Measurements from ENCODE around the gene EHD4.
A peak's percentile ranks its signal among the peaks of the same experiment; 100 is the strongest.

The EHD4 gene

DNA sequence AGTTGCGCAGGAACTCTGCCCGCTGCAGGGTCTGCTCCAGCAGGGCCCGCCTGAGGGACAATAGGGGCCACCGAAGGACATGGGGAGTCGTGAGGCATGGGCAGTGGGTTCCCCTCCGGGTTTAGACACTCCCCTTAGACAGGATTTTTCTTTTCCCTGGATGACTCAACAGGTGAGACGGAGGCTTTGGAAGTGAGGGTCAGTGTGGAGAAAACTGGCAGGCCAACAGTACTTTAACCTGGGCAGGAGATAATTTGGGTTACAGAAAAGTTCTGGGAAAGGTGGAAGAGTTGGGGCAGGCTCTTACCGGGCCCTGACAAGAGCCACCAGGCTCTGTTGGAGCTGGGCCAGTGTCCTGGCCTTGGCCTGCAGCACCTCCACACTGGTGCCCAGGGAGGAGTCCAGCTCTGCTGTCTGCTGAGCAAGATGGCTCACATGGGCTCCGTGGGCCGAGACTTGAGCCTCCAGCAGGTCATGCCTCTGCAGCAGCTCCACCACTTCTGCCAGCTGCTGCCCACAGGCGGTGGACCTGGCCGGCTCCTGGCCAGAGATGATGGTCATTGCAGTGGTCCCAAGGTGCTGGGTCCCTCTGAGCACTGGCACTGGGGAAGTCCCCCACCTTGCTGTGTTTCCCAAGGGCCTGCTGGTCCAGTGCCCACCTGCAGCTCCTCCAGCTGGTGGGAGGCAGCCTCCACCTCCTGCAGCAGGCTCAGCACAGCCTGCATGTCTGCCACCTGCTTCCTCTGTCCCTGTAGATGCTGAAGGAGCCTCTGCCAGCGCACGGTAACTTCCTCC lies 89.5 kb downstream of the EHD4 start:
- Histone ChIP-seq H3K27me3 (ENCODE audit: control insufficient read depth, insufficient read depth, low read length) (peaks cover 28% of the 10 kb centered on the region), H3K9ac (ENCODE audit: low read depth, low read length) (no peak overlapping the region), H3K9me3 (ENCODE audit: control insufficient read depth, insufficient read depth, low read length) (no peaks in the 10 kb centered on the region), H3K4me1 (ENCODE audit: control insufficient read depth, insufficient read depth, low read length) (no peaks in the 10 kb centered on the region), H3K4me3 (ENCODE audit: low read depth, low read length) (peak overlapping the region; percentile 37), H3K36me3 (ENCODE audit: control insufficient read depth, insufficient read depth, low read length) (no peaks in the 10 kb centered on the region)

DNA sequence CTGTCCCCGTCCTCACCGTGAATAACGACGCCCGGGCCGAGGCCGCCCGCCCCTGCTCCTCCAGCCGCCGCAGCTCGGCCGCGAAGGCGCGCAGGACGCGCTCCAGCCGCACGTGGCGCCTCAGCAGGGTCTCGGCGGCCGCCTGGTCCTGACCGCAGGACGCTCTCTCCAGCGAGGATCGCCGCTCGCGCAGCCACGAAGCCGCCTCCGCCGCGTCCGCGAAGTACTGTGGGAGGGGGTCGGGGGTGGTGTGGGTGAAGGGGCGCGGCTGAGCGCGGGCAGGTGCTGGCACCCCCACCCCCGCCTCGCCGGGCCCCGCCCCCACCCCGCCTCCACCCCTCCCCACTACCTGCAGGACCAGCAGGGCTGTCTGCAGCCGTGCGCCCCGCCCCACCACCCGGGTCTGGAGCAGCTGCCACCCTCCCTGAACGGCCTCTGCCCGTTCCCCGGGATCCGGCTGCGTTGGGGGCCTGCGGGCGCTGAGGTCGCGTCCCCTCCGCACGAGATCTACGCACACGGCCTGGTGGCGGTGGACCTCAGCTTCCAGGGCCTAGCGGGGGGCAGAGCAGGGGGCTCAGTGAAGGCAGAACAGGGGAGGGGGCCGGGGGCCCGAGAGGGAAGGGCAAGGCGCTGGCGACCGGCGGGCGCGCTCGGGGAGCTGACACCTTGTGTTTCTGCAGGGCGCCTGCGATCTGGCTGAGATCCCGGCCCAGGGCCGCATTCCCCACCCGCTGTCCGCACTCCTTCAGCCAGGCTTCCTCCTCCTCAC lies 90.3 kb downstream of the EHD4 start:
- Histone ChIP-seq H3K4me3 (ENCODE audit: low read depth, low read length) (peak overlapping the region; percentile 37), H3K4me1 (ENCODE audit: control insufficient read depth, insufficient read depth, low read length) (no peaks in the 10 kb centered on the region), H3K36me3 (ENCODE audit: control insufficient read depth, insufficient read depth, low read length) (no peaks in the 10 kb centered on the region), H3K27me3 (ENCODE audit: control insufficient read depth, insufficient read depth, low read length) (peaks cover 28% of the 10 kb centered on the region), H3K9ac (ENCODE audit: low read depth, low read length) (no peak overlapping the region), H3K9me3 (ENCODE audit: control insufficient read depth, insufficient read depth, low read length) (no peaks in the 10 kb centered on the region)

DNA sequence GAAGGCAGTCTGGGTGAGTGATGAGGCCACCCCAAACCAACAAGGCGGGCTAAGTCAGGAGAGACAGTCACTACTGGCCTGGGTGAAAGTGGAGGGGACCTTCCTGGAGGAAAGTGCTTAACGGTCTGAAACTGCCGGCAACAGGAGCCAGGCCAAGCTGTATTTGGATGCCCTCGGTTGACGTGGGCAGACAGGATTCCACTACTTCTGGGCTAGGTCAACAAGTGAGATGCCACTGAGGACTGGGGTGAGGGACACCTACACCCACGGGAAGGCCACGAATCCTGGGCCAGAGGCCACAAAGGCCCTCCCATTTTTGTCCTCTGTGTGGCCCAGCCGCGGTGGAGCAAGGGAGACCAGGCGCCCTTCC lies 90.8 kb downstream of the EHD4 start:
- Histone ChIP-seq H3K36me3 (ENCODE audit: control insufficient read depth, insufficient read depth, low read length) (no peaks in the 10 kb centered on the region), H3K9ac (ENCODE audit: low read depth, low read length) (no peak overlapping the region), H3K9me3 (ENCODE audit: control insufficient read depth, insufficient read depth, low read length) (no peaks in the 10 kb centered on the region), H3K27me3 (ENCODE audit: control insufficient read depth, insufficient read depth, low read length) (peaks cover 28% of the 10 kb centered on the region), H3K4me3 (ENCODE audit: low read depth, low read length) (no peak overlapping the region), H3K4me1 (ENCODE audit: control insufficient read depth, insufficient read depth, low read length) (no peaks in the 10 kb centered on the region)

DNA sequence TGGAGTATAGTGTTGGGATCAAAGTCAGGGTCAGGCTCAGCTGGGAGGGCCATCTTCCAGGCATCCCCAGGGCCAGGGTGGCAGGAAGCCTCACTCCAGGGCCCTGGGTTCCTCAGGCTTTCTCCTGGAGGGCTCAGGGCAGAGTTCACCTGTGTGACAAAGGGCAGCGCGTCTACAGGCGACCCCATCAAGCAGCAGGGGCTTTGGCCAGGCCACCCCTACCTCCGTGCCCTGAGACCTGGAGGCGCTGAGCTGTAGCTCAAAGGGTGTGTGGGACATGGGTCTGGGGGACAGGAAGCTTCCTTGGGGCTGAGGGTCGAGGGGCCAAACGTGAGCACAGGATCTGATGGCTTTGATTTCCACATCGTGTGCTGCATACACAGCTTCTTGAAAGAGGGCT lies 91.3 kb downstream of the EHD4 start:
- Histone ChIP-seq H3K4me1 (ENCODE audit: control insufficient read depth, insufficient read depth, low read length) (no peaks in the 10 kb centered on the region), H3K9ac (ENCODE audit: low read depth, low read length) (no peak overlapping the region), H3K4me3 (ENCODE audit: low read depth, low read length) (no peak overlapping the region), H3K9me3 (ENCODE audit: control insufficient read depth, insufficient read depth, low read length) (no peaks in the 10 kb centered on the region), H3K27me3 (ENCODE audit: control insufficient read depth, insufficient read depth, low read length) (peaks cover 28% of the 10 kb centered on the region), H3K36me3 (ENCODE audit: control insufficient read depth, insufficient read depth, low read length) (no peaks in the 10 kb centered on the region)

DNA sequence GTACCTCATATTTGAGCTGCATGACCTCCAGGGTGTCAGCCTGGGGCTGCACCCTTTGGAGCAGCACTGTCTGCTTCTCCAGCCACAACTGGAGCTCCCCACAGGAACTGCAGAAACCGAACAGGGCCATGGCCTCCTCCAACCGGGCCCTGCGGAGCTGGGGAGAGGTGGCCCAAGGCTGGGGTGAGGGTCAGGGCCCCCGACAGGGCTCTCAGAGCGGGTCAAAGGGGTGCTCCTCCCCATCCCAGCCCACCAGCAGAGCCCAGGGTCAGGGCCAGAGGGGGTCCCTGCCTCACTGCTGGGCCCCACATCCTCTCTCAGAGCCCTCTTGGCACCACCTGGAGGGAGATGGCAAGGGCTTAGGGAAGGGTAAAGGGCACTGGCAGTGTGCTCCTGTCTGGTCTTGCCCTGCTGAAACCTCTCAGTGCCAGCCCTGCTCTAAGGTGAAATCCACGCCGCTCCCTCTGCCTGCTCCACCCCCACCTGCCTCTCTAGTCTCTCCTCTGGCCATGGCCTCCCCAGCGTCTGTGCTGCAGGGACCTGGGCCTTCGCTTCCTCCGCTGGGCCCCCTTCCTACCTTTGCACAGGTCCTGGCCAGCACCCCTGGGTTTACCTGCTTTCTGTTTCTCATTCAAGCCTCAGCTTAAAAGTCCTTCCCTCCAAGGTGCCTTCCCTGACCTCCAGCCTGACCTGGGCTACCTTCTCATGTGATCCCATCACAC lies 92.0 kb downstream of the EHD4 start:
- no peak overlapping the region for H3K9ac ChIP-seq (ENCODE audit: low read depth, low read length)
- no peak overlapping the region for H3K4me3 ChIP-seq (ENCODE audit: low read depth, low read length)
- H3K4me1 ChIP-seq (ENCODE audit: control insufficient read depth, insufficient read depth, low read length), result no peaks in the 10 kb centered on the region

DNA sequence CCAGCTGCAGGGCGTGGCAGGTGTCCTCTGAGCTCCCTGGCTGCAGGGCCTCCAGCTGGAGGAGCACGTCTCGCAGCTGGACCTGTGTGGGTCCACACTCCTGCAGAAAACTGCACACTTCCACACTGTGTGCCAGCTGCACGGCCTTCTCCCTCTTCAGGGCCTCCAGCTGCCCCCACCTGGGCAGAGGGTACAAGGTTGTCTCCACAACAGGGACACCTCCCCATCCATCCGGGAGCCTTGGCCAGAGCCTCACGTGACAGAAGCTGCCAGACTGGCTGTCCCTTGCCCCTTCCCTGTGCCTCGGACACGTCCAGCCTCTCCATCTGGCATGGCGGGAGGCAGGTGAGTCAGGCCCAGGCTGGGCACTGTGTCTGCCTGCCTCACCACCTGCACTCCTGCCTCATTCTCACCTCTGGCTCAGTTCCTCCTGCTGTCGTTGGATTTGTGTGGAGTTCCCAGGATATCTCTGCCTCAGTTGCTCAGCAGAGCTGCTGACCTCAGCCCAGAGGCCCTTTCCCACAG lies 93.0 kb downstream of the EHD4 start:
- Histone ChIP-seq H3K4me3 (ENCODE audit: low read depth, low read length) (no peak overlapping the region), H3K4me1 (ENCODE audit: control insufficient read depth, insufficient read depth, low read length) (no peaks in the 10 kb centered on the region), H3K9me3 (ENCODE audit: control insufficient read depth, insufficient read depth, low read length) (no peaks in the 10 kb centered on the region), H3K27me3 (ENCODE audit: control insufficient read depth, insufficient read depth, low read length) (peaks cover 28% of the 10 kb centered on the region), H3K9ac (ENCODE audit: low read depth, low read length) (no peak overlapping the region), H3K36me3 (ENCODE audit: control insufficient read depth, insufficient read depth, low read length) (no peaks in the 10 kb centered on the region)

More for the DNA sequence above, 92.0 kb downstream of the EHD4 start:
- Histone ChIP-seq H3K9me3 (ENCODE audit: control insufficient read depth, insufficient read depth, low read length) (no peaks in the 10 kb centered on the region), H3K36me3 (ENCODE audit: control insufficient read depth, insufficient read depth, low read length) (no peaks in the 10 kb centered on the region), H3K27me3 (ENCODE audit: control insufficient read depth, insufficient read depth, low read length) (peaks cover 28% of the 10 kb centered on the region)

DNA sequence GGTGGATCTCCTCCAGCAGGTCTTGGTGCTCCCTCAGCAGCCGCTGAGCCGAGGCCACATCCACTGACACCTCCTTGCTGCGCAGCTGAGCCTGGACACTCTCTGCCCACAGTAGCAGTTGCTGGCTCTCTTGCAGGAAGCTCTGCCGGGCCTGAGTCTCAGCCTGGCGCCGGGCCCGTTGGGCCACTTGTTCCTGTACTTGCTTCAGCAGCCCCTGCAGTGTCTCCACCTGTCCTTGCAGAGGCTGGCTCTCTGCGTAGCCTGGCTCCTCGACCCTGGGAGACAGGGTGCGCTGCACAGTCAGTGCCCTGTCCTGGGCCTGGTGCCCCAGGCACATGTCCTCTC lies 94.0 kb downstream of the EHD4 start:
- Histone ChIP-seq H3K4me1 (ENCODE audit: control insufficient read depth, insufficient read depth, low read length) (no peaks in the 10 kb centered on the region), H3K4me3 (ENCODE audit: low read depth, low read length) (no peak overlapping the region), H3K9me3 (ENCODE audit: control insufficient read depth, insufficient read depth, low read length) (no peaks in the 10 kb centered on the region), H3K9ac (ENCODE audit: low read depth, low read length) (no peak overlapping the region), H3K36me3 (ENCODE audit: control insufficient read depth, insufficient read depth, low read length) (no peaks in the 10 kb centered on the region), H3K27me3 (ENCODE audit: control insufficient read depth, insufficient read depth, low read length) (peaks cover 25% of the 10 kb centered on the region)

DNA sequence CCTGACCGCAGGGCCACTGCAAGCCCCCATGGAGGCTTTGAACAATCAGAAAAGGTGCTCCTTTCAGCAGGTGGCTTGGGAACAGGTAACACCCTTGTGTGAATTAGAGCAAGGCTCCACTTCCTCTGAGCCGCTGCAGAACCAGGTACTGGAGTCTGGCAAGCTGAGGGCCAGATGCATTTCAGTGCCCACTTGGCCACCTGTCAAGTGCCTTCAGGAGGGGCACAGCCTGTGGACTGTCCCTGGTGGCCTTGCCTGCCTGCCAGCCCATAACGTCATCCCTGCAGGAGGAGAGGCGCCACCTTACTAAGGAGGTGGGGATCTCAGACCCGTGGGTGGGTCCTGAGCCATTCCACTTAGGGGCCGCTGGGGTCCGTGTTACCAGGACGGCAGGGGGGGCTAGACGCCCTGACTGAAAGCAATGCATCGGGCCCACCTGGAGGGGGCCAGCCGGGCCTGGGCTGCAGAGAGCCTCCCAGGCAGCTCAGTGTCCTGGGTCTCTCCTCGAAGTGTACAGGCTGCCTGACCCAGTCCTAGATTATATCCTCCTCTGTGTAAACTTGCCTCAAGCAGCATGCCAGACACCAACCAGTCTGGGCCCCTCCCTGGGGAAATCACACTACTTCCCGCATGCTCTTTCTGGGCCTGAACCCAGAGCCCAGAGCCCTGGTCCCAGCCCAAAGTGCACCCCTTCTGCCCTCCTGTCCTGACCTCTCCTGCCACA lies 94.6 kb downstream of the EHD4 start:
- no peaks in the 10 kb centered on the region for H3K4me1 ChIP-seq (ENCODE audit: control insufficient read depth, insufficient read depth, low read length)
- H3K4me3 ChIP-seq (ENCODE audit: low read depth, low read length), result no peak overlapping the region
- no peak overlapping the region for H3K9ac ChIP-seq (ENCODE audit: low read depth, low read length)
- H3K36me3 ChIP-seq (ENCODE audit: control insufficient read depth, insufficient read depth, low read length), result no peaks in the 10 kb centered on the region
- H3K9me3 ChIP-seq (ENCODE audit: control insufficient read depth, insufficient read depth, low read length), result no peaks in the 10 kb centered on the region
- H3K27me3 ChIP-seq (ENCODE audit: control insufficient read depth, insufficient read depth, low read length), result peaks cover 20% of the 10 kb centered on the region

DNA sequence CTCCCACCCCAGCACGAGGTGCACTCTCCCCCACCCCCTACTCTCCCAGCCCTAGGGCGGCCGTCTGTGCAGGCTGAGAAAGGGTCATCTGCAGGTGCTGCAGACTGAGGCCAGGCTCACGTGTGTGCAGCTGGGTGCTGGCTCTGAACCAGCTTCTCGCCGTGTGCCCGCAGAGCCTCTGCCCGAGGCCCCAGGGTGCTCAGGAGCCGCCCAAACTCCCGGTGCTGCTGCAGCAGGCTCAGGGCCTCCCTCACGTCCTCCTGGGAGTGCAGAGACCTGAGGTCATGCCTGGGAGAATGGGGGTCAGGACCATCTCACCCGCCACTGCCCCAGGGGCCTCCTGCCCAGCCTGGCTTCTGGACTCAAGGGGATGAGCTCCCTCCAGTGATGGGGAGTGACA lies 95.7 kb downstream of the EHD4 start:
- Histone ChIP-seq H3K4me3 (ENCODE audit: low read depth, low read length) (no peak overlapping the region), H3K4me1 (ENCODE audit: control insufficient read depth, insufficient read depth, low read length) (no peaks in the 10 kb centered on the region), H3K9me3 (ENCODE audit: control insufficient read depth, insufficient read depth, low read length) (no peaks in the 10 kb centered on the region), H3K9ac (ENCODE audit: low read depth, low read length) (no peak overlapping the region), H3K27me3 (ENCODE audit: control insufficient read depth, insufficient read depth, low read length) (peaks cover 14% of the 10 kb centered on the region), H3K36me3 (ENCODE audit: control insufficient read depth, insufficient read depth, low read length) (no peaks in the 10 kb centered on the region)

DNA sequence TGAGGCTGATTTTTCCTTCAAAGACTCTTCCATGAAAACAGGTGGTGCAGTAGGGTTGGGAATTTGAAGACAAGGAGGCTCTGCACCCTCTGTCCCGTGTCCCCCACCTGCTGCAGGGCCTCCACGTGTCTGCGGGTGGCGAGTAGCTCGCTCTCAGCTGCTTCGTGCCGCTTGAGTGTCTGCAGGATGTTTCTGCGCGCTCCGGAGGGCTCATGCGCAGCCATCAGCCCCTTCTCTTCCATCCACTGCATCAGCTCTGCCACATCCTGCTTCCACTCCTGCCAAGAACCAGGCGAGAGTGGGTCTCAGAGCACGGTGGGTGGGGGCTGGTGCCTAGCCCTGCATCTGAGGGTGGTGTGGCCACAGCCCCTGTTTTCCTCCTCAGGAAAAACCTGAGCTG lies 96.3 kb downstream of the EHD4 start:
- H3K27me3 ChIP-seq (ENCODE audit: control insufficient read depth, insufficient read depth, low read length), result peaks cover 8% of the 10 kb centered on the region
- no peaks in the 10 kb centered on the region for H3K36me3 ChIP-seq (ENCODE audit: control insufficient read depth, insufficient read depth, low read length)
- H3K4me3 ChIP-seq (ENCODE audit: low read depth, low read length), result no peak overlapping the region
- no peaks in the 10 kb centered on the region for H3K4me1 ChIP-seq (ENCODE audit: control insufficient read depth, insufficient read depth, low read length)
- H3K9me3 ChIP-seq (ENCODE audit: control insufficient read depth, insufficient read depth, low read length), result no peaks in the 10 kb centered on the region
- H3K9ac ChIP-seq (ENCODE audit: low read depth, low read length), result no peak overlapping the region

DNA sequence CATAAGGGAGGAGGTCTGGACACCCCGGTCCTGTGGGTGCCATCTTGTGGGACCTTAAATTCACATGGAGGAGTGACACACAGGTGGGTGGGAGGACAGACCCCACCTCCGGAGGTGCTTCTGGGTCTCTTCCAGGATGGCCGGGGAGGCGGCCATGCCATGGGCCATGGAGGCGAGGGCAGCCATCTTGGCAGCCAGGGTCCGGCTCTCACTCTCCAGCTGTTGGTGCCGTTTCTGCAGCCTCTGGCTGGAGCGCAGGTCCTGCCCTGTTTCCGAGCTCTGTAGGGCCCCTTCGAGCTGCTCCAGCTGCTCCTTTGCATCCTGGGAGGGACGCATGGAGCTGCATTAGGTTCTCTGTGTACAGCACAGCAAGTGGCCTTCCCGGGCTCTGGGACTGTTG lies 97.6 kb downstream of the EHD4 start:
- no peaks in the 10 kb centered on the region for H3K9me3 ChIP-seq (ENCODE audit: control insufficient read depth, insufficient read depth, low read length)
- no peaks in the 10 kb centered on the region for H3K36me3 ChIP-seq (ENCODE audit: control insufficient read depth, insufficient read depth, low read length)
- H3K27me3 ChIP-seq (ENCODE audit: control insufficient read depth, insufficient read depth, low read length), result peaks cover under 1% of the 10 kb centered on the region
- no peak overlapping the region for H3K9ac ChIP-seq (ENCODE audit: low read depth, low read length)
- no peaks in the 10 kb centered on the region for H3K4me1 ChIP-seq (ENCODE audit: control insufficient read depth, insufficient read depth, low read length)
- H3K4me3 ChIP-seq (ENCODE audit: low read depth, low read length), result no peak overlapping the region
